Measurements from ENCODE around the gene SLC29A2.

DNA sequence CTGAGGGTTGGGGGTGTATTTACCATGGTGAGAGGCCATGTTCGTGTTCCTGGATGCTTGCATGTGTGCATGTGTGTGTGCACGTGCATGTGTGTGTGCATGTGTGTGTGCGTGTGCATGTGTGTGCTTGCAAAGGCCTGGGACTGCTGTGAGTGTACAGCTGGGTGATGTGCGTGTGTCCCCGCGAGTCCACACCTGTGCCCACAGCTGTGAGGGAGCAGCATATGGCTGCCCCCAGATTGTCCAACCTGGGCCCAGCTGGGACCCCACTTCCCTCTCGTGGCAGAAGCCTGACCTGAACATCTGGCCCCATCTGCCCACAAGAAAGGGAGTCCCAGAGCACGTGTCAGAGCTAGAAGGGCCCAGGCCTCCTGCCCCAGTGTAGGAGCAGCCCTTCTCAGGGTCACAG, 46.3 kb downstream of the SLC29A2 start:
- TF ChIP-seq, protein P1, sequence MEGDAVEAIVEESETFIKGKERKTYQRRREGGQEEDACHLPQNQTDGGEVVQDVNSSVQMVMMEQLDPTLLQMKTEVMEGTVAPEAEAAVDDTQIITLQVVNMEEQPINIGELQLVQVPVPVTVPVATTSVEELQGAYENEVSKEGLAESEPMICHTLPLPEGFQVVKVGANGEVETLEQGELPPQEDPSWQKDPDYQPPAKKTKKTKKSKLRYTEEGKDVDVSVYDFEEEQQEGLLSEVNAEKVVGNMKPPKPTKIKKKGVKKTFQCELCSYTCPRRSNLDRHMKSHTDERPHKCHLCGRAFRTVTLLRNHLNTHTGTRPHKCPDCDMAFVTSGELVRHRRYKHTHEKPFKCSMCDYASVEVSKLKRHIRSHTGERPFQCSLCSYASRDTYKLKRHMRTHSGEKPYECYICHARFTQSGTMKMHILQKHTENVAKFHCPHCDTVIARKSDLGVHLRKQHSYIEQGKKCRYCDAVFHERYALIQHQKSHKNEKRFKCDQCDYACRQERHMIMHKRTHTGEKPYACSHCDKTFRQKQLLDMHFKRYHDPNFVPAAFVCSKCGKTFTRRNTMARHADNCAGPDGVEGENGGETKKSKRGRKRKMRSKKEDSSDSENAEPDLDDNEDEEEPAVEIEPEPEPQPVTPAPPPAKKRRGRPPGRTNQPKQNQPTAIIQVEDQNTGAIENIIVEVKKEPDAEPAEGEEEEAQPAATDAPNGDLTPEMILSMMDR (IDR thresholded peaks at IDR 0.05; ENCODE audit: low read length) = no peak
- TF ChIP-seq EZH2 (optimal IDR thresholded peaks at IDR 0.05; ENCODE audit: low read depth, low read length) = no peak
